OCI-LY1 (cell line): ENCODE measurements around the gene MYO15A.

ENCODE experiments used
- H2AFZ ChIP-seq: fragments of 200-600 bp; sonication (generic), shearing (Covaris generic); 2 replicates; pipeline ENCODE4 v1.6.0; 2014; ENCODE audit warnings: antibody characterized with exemption, mild to moderate bottlenecking, low read length
- H3F3A ChIP-seq: fragments of 200-600 bp; sonication (generic), shearing (Covaris generic); 2 replicates; pipeline ENCODE4 v1.6.0; 2014; ENCODE audit warnings: mild to moderate bottlenecking, antibody characterized with exemption, low read length, moderate library complexity; ENCODE audit not compliant: insufficient read depth
- H3K27ac ChIP-seq: fragments of 200-600 bp; sonication (generic); 2 replicates; pipeline ENCODE4 v1.5.1; 2014; ENCODE audit warnings: low read length, mixed run types, mild to moderate bottlenecking, low read depth; ENCODE audit not compliant: poor library complexity, severe bottlenecking
- H3K27me3 ChIP-seq: fragments of 200-600 bp; sonication (generic); 2 replicates; pipeline ENCODE4 v1.6.0; 2014; ENCODE audit warnings: antibody characterized with exemption, mild to moderate bottlenecking, low read length, moderate library complexity; ENCODE audit not compliant: insufficient read depth
- H3K36me3 ChIP-seq: fragments of 200-600 bp; sonication (generic); 2 replicates; pipeline ENCODE4 v1.6.1; 2014; ENCODE audit warnings: mild to moderate bottlenecking, antibody characterized with exemption, low read length, moderate library complexity, mixed read lengths; ENCODE audit not compliant: insufficient read depth
- H3K4me1 ChIP-seq: fragments of 200-600 bp; sonication (generic); 2 replicates; pipeline ENCODE4 v1.5.1; 2014; ENCODE audit warnings: mild to moderate bottlenecking, low read length, moderate library complexity; ENCODE audit not compliant: insufficient read depth, severe bottlenecking
- H3K4me2 ChIP-seq: fragments of 200-600 bp; sonication (generic), shearing (Covaris generic); 2 replicates; pipeline ENCODE4 v1.6.1; 2014; ENCODE audit warnings: low read length
- H3K4me3 ChIP-seq: fragments of 200-600 bp; sonication (generic); 2 replicates; pipeline ENCODE4 v1.5.1; 2014; ENCODE audit warnings: low read length, low read depth, mild to moderate bottlenecking, mixed read lengths; ENCODE audit not compliant: poor library complexity, severe bottlenecking
- H3K79me2 ChIP-seq: fragments of 200-600 bp; shearing (Covaris generic); 2 replicates; pipeline ENCODE4 v1.6.1; 2016; ENCODE audit warnings: mixed run types, low read length, mixed read lengths; ENCODE audit not compliant: insufficient read depth
- H3K9ac ChIP-seq: fragments of 200-600 bp; sonication (generic), shearing (Covaris generic); 2 replicates; pipeline ENCODE4 v1.6.1; 2014; ENCODE audit warnings: mild to moderate bottlenecking, low read length, mixed read lengths
- H3K9me2 ChIP-seq: fragments of 200-600 bp; sonication (generic), shearing (Covaris generic); 2 replicates; pipeline ENCODE4 v1.6.1; 2014; ENCODE audit warnings: low read depth, mild to moderate bottlenecking, low read length, mixed read lengths
- H3K9me3 ChIP-seq: fragments of 200-600 bp; shearing (Covaris generic); 2 replicates; pipeline ENCODE4 v1.6.1; 2014; ENCODE audit warnings: low read length, mixed read lengths
- H4K20me1 ChIP-seq: fragments of 200-600 bp; sonication (generic), shearing (Covaris generic); 2 replicates; pipeline ENCODE4 v1.6.0; 2016; ENCODE audit warnings: mild to moderate bottlenecking, low read length; ENCODE audit not compliant: insufficient read depth
- EZH2 ChIP-seq: fragments of 200-600 bp; sonication (generic), shearing (Covaris generic); IDR thresholded peaks from 2 replicates; pipeline ENCODE4 v1.8.0; 2017; ENCODE audit warnings: borderline replicate concordance, mixed run types, mild to moderate bottlenecking, antibody characterized with exemption, low read length, moderate library complexity, mixed read lengths
- TF ChIP-seq, protein P1 (sequence below): fragments of 200-600 bp; sonication (generic), shearing (Covaris generic); IDR thresholded peaks from 2 replicates; pipeline ENCODE4 v1.5.1; 2017; ENCODE audit warnings: mild to moderate bottlenecking, antibody characterized with exemption, low read length, moderate library complexity, mixed read lengths

Gene MYO15A

DNA sequence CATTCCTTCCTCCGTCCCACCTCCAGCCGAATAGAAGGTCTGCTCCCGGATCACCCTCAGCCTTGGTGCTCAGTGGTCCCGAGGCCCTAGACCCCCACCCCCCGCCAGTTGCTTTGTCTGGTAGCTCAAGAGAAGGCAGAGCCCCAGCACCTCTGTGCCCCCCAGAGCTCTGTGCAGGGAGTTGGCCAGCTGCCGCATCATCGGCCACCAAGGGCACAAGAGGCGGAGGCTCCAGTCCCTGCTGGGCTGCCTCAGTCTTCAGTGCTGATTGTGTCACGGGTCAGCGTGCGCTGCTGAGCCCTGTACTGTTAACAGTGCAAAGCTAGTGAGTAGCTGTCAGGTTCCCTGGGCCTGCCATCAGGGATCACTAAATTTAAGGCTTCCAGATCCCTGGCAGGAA, 43.0 kb upstream of the MYO15A start:
- no peak overlapping the region for H3K4me2 ChIP-seq
- H3K4me1 ChIP-seq: no peaks in the 10 kb centered on the region
- H3K36me3 ChIP-seq: peaks cover 41% of the 10 kb centered on the region
- no peaks in the 10 kb centered on the region for H3K79me2 ChIP-seq
- no peak overlapping the region for H3K9ac ChIP-seq
- no peak overlapping the region for H2AFZ ChIP-seq
- no peaks in the 10 kb centered on the region for H3K9me2 ChIP-seq
- no peaks in the 10 kb centered on the region for H3K27me3 ChIP-seq
- no peaks in the 10 kb centered on the region for H4K20me1 ChIP-seq
- no peaks in the 10 kb centered on the region for H3F3A ChIP-seq
- TF ChIP-seq, protein P1, sequence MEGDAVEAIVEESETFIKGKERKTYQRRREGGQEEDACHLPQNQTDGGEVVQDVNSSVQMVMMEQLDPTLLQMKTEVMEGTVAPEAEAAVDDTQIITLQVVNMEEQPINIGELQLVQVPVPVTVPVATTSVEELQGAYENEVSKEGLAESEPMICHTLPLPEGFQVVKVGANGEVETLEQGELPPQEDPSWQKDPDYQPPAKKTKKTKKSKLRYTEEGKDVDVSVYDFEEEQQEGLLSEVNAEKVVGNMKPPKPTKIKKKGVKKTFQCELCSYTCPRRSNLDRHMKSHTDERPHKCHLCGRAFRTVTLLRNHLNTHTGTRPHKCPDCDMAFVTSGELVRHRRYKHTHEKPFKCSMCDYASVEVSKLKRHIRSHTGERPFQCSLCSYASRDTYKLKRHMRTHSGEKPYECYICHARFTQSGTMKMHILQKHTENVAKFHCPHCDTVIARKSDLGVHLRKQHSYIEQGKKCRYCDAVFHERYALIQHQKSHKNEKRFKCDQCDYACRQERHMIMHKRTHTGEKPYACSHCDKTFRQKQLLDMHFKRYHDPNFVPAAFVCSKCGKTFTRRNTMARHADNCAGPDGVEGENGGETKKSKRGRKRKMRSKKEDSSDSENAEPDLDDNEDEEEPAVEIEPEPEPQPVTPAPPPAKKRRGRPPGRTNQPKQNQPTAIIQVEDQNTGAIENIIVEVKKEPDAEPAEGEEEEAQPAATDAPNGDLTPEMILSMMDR: no peak
- no peak for TF ChIP-seq EZH2
- no peak overlapping the region for H3K27ac ChIP-seq
- no peak overlapping the region for H3K4me3 ChIP-seq
- no peaks in the 10 kb centered on the region for H3K9me3 ChIP-seq

DNA sequence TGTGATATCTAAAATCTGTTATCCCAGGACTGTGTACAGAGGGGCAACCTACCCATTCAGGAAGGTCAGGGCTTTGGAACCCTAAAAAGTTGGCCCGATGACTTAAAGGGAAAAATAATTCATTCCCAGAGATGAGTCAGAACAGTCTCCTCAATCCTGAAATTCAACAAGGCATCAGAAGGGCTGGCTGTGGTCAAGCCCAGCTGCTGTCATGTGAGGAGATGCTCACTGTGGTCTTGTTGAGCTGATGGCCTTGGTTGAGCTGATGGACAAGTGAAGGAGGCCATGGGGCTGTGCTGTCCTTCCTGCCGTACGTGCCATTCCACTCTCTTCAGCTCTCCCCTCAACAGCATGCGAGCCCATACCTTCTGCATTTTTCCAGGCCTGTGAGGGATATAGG, 41.7 kb upstream of the MYO15A start:
- H2AFZ ChIP-seq: no peak overlapping the region
- no peaks in the 10 kb centered on the region for H3K9me3 ChIP-seq
- no peaks in the 10 kb centered on the region for H4K20me1 ChIP-seq
- H3K36me3 ChIP-seq: peaks cover 31% of the 10 kb centered on the region
- H3K4me1 ChIP-seq: no peaks in the 10 kb centered on the region
- H3K27me3 ChIP-seq: no peaks in the 10 kb centered on the region
- no peak overlapping the region for H3K9ac ChIP-seq
- no peak overlapping the region for H3K4me2 ChIP-seq
- TF ChIP-seq EZH2: no peak
- TF ChIP-seq, protein P1: no peak
- no peak overlapping the region for H3K27ac ChIP-seq
- H3K9me2 ChIP-seq: no peaks in the 10 kb centered on the region
- H3K4me3 ChIP-seq: no peak overlapping the region
- H3F3A ChIP-seq: no peaks in the 10 kb centered on the region
- H3K79me2 ChIP-seq: no peaks in the 10 kb centered on the region

DNA sequence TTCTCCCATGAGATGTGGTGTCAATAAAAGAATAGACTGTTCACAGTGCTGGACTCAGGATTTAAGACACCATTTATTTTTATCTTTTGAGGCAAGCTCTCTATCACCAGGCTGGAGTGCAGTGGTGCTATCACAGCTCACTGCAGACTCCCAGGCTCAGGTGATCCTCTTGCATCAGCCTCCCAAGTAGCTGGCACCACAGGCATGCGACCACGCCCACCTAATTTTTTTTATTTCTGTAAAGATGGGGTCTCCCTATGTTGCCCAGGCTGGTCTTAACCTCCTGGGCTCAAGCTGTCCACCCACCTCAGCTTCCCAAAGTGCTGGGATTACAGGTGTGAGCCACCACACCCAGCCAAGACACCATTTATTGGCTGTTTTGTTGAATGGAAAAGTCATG, 39.5 kb upstream of the MYO15A start:
- Histone ChIP-seq H3K4me1 (no peaks in the 10 kb centered on the region), H3K27ac (no peak overlapping the region), H3K9me3 (no peaks in the 10 kb centered on the region), H4K20me1 (no peaks in the 10 kb centered on the region), H3K4me3 (no peak overlapping the region), H3K36me3 (peaks cover 18% of the 10 kb centered on the region), H3K4me2 (no peak overlapping the region), H3K9ac (no peak overlapping the region), H3K79me2 (no peaks in the 10 kb centered on the region), H2AFZ (no peak overlapping the region), H3F3A (no peaks in the 10 kb centered on the region), H3K27me3 (0 out of 2 replicates have a peak, but pooled peaks cover 2% of the 10 kb centered on the region), H3K9me2 (no peaks in the 10 kb centered on the region)
- TF ChIP-seq, protein P1: no peak
- no peak for TF ChIP-seq EZH2
